Fibroblast of mammary gland (primary cell): ENCODE data around the gene CASP1.
"Not testable (repeated sequence)": the region's sequence is repeated elsewhere in the genome, so short reads cannot be mapped to it uniquely, and the experiment has no call there.

Experiments used
- DNase-seq: peaks from one replicate; pipeline ENCODE4 v3.0.0-alpha.2; 2010; ENCODE audit warnings: low read depth
- H3K4me3 ChIP-seq: 2 replicates; pipeline ENCODE4 v1.5.1; 2011; ENCODE audit warnings: low read depth, mild to moderate bottlenecking, low read length, moderate library complexity; ENCODE audit not compliant: control insufficient read depth
- TF ChIP-seq, protein P1 (sequence below): conservative IDR thresholded peaks from 2 replicates; pipeline ENCODE4 v1.5.1; 2011; ENCODE audit warnings: low read depth, low read length, inconsistent platforms; ENCODE audit not compliant: control insufficient read depth, insufficient read depth

The CASP1 gene

DNA sequence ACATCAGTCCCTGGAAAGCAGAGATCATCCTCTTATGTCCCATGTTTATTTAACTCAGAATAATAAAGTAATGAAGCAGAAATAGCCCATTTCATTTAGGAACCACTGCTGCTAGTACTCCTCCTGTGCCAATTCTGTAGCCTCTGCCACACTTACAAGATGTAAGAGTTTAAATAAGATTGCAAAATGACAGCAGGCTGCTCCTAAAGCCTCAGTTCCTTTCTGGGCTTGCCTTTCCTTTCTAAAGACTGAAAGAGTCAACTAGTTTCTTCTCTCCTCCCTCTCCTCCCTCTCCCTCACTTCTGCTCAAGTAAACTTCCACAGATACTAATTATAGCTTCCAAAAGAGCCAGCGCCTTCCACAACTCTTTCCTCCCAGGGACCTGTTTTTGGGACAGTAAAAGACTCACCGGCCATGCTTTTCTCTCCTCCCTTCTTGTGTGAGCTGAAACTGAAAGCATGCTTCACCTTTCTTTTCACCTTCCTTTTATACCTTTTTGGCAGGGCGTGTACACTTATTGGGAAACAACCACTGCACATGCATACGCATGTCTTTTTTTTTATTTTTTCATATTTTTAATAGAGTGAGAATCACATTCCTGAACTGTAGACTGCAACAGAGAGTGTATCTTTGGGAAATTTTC lies 36.3 kb upstream of the CASP1 start:
- no peak overlapping the region for H3K4me3 ChIP-seq
- TF ChIP-seq, protein P1, sequence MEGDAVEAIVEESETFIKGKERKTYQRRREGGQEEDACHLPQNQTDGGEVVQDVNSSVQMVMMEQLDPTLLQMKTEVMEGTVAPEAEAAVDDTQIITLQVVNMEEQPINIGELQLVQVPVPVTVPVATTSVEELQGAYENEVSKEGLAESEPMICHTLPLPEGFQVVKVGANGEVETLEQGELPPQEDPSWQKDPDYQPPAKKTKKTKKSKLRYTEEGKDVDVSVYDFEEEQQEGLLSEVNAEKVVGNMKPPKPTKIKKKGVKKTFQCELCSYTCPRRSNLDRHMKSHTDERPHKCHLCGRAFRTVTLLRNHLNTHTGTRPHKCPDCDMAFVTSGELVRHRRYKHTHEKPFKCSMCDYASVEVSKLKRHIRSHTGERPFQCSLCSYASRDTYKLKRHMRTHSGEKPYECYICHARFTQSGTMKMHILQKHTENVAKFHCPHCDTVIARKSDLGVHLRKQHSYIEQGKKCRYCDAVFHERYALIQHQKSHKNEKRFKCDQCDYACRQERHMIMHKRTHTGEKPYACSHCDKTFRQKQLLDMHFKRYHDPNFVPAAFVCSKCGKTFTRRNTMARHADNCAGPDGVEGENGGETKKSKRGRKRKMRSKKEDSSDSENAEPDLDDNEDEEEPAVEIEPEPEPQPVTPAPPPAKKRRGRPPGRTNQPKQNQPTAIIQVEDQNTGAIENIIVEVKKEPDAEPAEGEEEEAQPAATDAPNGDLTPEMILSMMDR, result no peak
- no peak for DNase-seq

DNA sequence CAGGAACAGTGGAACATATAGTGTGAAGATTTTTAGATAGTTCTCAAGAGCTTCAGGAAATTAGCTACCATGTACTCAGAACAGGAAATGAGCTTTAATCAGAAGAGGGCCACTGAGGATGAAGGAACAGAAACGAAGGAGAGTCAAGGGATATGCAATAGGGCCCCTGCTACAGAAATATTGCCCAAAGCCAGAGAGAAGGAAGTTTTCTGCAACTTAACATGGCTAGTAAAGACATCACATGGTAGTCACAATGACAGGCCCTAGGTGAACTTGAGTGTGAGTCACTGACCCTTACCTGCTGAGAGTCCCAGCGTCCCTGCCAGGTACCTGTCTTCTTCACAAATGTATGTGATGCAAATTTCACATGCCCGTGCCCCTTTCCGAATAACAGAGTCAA lies 35.4 kb upstream of the CASP1 start:
- TF ChIP-seq, protein P1, result no peak
- no peak for DNase-seq
- H3K4me3 ChIP-seq, result no peak overlapping the region

- DNase-seq, H3K4me3 ChIP-seq: not testable (repeated sequence)
Observed at GRCh38 chr11:105069749-105070148, 34.8 kb upstream of the CASP1 start.

GRCh38 chr11:105063245-105063941 lies 28.4 kb upstream of the CASP1 start:
- H3K4me3 ChIP-seq, DNase-seq: not testable (repeated sequence)

DNA sequence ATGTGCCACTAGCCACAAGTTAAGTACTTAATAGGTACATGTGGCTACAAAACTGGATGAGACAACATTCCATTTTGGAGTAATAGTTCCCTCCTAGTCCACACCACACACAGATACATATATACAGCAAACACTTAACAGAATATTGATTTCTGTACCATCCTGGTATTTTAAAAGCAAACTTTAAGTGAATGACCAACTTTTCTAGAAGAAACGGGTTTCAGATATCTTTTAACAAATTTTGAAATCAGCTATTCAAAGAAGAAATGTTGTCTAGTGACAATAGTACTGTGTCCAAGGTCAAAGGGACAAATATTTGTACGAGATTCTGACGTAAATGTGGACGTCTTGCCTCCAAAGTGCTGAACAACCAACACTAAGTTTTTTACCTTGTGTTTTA lies 22.5 kb upstream of the CASP1 start:
- H3K4me3 ChIP-seq, result no peak overlapping the region
- TF ChIP-seq, protein P1, result no peak
- DNase-seq, result no peak

DNA sequence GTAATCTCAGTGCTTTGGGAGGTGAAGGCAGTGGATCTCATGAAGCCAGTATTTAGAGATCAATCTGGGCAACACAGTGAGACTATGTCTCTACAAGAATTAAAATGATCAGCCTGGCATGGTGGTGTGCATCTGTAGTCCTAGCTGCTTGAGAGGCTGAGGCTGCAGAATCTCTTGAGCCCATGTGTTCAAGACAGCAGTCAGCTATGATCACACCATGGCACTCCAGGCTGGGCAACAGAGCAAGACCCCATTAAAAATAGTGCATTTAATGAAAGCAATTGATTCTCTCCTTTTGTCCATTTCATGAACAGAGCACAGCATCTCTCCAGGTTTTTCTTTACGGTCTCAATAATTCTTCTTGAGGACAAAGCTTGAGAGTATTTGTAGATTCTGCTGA lies 21.5 kb upstream of the CASP1 start:
- TF ChIP-seq, protein P1, result no peak
- no peak overlapping the region for H3K4me3 ChIP-seq
- no peak for DNase-seq

DNA sequence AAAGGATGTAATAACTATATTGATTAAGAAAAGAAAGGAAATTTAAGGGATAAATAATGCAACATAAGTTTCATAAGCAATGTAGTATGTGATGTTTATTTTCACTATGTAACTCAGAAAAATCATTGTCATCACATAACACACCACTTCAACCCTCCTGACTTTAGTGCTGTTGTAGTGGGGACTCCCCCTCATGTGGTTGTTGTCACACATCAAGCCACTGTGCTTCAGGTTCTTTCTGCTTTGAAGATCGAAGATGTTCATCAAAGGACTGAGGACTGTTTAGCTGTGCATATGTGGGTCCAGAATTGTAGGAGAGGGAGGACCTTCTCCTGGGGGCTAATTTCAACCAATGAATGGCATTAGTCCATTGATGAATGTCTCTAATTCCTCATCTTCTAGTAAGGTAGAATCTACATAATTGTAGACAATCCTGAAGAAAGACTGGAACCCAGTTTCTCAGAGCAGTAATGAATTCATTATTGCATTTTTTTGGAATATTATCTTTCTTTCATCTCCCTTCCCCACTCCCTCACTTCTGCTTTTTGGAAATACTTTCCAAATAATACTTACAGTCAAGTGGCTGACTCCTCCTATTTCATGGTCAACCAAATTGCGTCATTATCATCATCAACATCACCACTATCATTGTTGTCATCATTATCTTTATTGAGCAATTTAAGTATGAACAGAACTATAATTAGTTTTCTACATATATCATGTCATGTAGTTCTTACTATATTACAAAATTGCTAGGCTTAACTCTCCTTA lies 20.0 kb upstream of the CASP1 start:
- DNase-seq, result no peak
- H3K4me3 ChIP-seq, result no peak overlapping the region
- TF ChIP-seq, protein P1, result no peak
